ENCODE results near the gene MYO9A. TPM values are rescaled to one million over a fixed set of nuclear protein-coding genes. Genes with fewer than 3 reads are reported as not detected.

The MYO9A gene
- total RNA-seq, 1 donor from 2014 or later = 111 TPM

DNA sequence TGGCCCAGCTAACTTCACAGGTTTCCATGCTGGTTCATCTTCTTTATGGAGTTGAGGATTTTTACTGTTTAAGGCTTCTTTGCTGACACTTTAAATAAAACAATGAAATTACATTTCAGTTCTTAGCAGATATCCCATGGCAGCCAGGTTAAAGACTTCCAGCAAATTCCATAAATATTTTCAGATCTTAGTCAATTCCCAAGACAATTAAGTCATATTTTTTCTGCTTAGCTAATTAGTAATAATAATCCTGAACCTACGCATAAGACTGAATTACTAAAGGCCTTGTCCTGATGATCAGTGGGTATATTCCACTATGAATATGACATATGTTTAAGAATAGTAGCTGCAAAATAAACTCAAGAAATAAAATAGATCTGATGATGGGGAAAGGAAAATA lies 224.3 kb downstream of the MYO9A start:
- Mint-ChIP-seq H3K9me3 (ENCODE audit: unreplicated experiment) (peaks cover 4% of the 10 kb centered on the region), H3K27ac (ENCODE audit: unreplicated experiment) (no peak overlapping the region), H3K4me1 (ENCODE audit: low read depth, unreplicated experiment) (no peaks in the 10 kb centered on the region), H3K36me3 (ENCODE audit: unreplicated experiment) (peaks cover 7% of the 10 kb centered on the region), H3K27me3 (ENCODE audit: unreplicated experiment) (no peaks in the 10 kb centered on the region), H3K4me3 (ENCODE audit: unreplicated experiment) (no peak overlapping the region)
- DNase-seq = no peak
- TF ChIP-seq, protein P1, sequence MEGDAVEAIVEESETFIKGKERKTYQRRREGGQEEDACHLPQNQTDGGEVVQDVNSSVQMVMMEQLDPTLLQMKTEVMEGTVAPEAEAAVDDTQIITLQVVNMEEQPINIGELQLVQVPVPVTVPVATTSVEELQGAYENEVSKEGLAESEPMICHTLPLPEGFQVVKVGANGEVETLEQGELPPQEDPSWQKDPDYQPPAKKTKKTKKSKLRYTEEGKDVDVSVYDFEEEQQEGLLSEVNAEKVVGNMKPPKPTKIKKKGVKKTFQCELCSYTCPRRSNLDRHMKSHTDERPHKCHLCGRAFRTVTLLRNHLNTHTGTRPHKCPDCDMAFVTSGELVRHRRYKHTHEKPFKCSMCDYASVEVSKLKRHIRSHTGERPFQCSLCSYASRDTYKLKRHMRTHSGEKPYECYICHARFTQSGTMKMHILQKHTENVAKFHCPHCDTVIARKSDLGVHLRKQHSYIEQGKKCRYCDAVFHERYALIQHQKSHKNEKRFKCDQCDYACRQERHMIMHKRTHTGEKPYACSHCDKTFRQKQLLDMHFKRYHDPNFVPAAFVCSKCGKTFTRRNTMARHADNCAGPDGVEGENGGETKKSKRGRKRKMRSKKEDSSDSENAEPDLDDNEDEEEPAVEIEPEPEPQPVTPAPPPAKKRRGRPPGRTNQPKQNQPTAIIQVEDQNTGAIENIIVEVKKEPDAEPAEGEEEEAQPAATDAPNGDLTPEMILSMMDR (IDR thresholded peaks at IDR 0.05; ENCODE audit: partially characterized antibody, unreplicated experiment) = no peak

DNA sequence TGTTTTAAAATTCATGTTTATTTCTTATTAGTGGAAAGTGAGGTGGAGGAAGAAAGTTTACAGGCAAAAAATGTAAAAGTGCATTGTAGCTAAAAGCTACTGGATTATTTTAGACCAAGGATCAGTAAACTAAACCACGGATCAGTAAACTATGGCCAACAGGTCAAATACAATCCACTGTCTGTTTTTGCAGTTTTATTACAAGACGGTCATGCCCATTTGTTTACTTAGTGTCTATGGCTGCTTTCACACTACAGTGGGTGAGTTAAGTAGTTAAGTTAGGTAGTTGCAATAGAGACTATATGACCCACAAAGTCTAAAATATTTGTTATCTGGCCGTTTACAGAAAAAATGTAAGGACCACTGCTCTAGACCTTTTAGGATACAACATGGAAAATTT lies 225.6 kb downstream of the MYO9A start:
- Mint-ChIP-seq H3K27ac (ENCODE audit: unreplicated experiment) (no peak overlapping the region), H3K27me3 (ENCODE audit: unreplicated experiment) (no peaks in the 10 kb centered on the region), H3K4me3 (ENCODE audit: unreplicated experiment) (no peak overlapping the region), H3K9me3 (ENCODE audit: unreplicated experiment) (peaks cover 4% of the 10 kb centered on the region), H3K36me3 (ENCODE audit: unreplicated experiment) (peaks cover 3% of the 10 kb centered on the region), H3K4me1 (ENCODE audit: low read depth, unreplicated experiment) (no peaks in the 10 kb centered on the region)
- TF ChIP-seq, protein P1 (IDR thresholded peaks at IDR 0.05; ENCODE audit: partially characterized antibody, unreplicated experiment) = no peak
- DNase-seq = no peak

DNA sequence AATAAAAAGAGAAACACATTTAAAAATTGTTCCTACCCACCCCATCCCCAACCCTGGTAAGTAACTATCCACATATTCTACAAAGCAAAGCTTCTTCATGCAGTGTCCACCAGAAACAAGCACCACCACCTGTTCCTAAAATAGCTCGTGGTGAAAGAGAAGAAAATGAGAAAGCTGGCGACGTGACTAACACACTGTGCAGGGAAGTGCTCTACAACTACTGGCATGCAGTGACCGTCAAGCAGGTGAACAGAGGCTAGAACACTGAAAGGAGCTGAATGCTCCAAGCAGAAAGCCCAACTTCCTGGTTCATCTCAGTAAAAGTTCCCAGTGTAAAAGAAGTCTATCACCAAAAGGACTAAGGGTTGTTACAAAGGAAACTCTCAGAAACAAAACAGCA lies 226.9 kb downstream of the MYO9A start:
- TF ChIP-seq, protein P1 (IDR thresholded peaks at IDR 0.05; ENCODE audit: partially characterized antibody, unreplicated experiment) = no peak
- Mint-ChIP-seq H3K9me3 (ENCODE audit: unreplicated experiment) (peaks cover 4% of the 10 kb centered on the region), H3K4me1 (ENCODE audit: low read depth, unreplicated experiment) (no peaks in the 10 kb centered on the region), H3K4me3 (ENCODE audit: unreplicated experiment) (no peak overlapping the region), H3K27ac (ENCODE audit: unreplicated experiment) (no peak overlapping the region), H3K36me3 (ENCODE audit: unreplicated experiment) (peaks cover 3% of the 10 kb centered on the region), H3K27me3 (ENCODE audit: unreplicated experiment) (no peaks in the 10 kb centered on the region)
- no peak for DNase-seq

DNA sequence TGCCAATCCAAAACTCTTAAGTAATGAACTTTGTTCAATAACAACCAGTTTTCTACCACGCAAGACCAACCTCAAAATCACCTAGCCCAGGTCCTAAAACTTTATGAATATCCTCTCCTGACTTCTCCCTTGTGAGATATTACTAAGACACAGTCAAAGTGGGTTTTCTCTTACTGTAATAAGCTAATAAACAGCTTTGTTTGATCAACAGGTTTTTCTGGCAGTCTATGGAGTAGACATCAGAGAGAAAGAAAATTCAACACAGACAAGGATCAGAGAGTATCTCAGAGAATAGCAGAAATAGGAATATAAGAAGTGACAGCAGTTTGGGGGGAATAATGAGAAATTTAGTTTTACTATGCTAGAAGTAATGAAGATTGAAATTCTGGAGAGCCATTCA lies 228.0 kb downstream of the MYO9A start:
- TF ChIP-seq, protein P1 (IDR thresholded peaks at IDR 0.05; ENCODE audit: partially characterized antibody, unreplicated experiment) = no peak
- peaks cover 3% of the 10 kb centered on the region for H3K36me3 Mint-ChIP-seq (ENCODE audit: unreplicated experiment)
- H3K4me1 Mint-ChIP-seq (ENCODE audit: low read depth, unreplicated experiment) = no peaks in the 10 kb centered on the region
- peaks cover 4% of the 10 kb centered on the region for H3K9me3 Mint-ChIP-seq (ENCODE audit: unreplicated experiment)
- no peaks in the 10 kb centered on the region for H3K27me3 Mint-ChIP-seq (ENCODE audit: unreplicated experiment)
- no peak overlapping the region for H3K4me3 Mint-ChIP-seq (ENCODE audit: unreplicated experiment)
- DNase-seq = no peak
- no peak overlapping the region for H3K27ac Mint-ChIP-seq (ENCODE audit: unreplicated experiment)

DNA sequence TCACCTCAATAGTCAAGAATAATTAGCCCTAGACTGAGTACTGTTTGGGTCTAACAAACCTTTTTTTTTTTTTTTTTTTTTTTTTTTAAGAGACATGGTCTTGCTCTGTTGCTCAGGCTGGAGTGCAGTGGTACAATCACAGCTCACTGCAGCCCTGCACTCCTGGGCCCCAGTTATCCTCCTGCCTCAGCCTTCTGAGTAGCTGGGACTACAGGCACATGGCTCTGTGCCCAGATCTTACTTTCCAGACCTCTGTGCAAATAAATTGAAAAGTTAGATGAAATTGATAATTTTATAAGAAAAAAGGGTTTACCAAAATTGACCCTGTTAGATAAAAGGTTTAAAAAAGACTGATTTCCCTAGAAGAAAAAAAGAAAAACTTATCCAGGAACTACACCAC lies 228.6 kb downstream of the MYO9A start:
- Mint-ChIP-seq H3K9me3 (ENCODE audit: unreplicated experiment) (peaks cover 4% of the 10 kb centered on the region), H3K27ac (ENCODE audit: unreplicated experiment) (no peak overlapping the region), H3K4me1 (ENCODE audit: low read depth, unreplicated experiment) (no peaks in the 10 kb centered on the region), H3K27me3 (ENCODE audit: unreplicated experiment) (no peaks in the 10 kb centered on the region), H3K4me3 (ENCODE audit: unreplicated experiment) (no peak overlapping the region), H3K36me3 (ENCODE audit: unreplicated experiment) (peaks cover 3% of the 10 kb centered on the region)
- no peak for DNase-seq
- TF ChIP-seq, protein P1 (IDR thresholded peaks at IDR 0.05; ENCODE audit: partially characterized antibody, unreplicated experiment) = no peak
